ENCODE data around the gene MAGEA6. TPM values are rescaled to one million over a fixed set of nuclear protein-coding genes. Genes with fewer than 3 reads are reported as not detected.

Gene MAGEA6, protein sequence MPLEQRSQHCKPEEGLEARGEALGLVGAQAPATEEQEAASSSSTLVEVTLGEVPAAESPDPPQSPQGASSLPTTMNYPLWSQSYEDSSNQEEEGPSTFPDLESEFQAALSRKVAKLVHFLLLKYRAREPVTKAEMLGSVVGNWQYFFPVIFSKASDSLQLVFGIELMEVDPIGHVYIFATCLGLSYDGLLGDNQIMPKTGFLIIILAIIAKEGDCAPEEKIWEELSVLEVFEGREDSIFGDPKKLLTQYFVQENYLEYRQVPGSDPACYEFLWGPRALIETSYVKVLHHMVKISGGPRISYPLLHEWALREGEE
- total RNA-seq: not detected in 2 replicates

GRCh38 chrX:152769549-152770289 is at the start of gene MAGEA6:
MAGEA6 (minus strand) TSS chrX:152769689; CDS start chrX:152767650, 2,039 bp downstream.

DNA sequence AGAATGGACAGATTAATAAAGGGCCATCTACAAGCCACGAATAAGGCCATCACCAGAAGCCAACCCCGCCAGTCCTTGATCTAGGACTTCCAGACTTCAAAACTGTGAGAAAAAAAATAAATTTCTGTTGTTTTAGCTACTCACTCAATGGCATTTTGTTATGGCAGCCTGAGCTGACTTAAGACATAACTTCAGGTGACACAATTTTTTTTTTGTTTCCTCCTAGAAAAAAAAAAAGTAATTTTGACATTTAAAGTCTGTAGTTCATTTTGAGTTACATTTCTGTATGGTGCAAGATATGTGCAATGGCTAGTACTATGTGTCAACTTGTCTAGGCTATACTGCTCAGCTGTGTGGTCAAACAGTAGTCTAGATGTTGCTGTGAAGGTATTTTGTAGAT is 10.6 kb downstream of the MAGEA6 start, which contains the start of gene CSAG3:
Gene CSAG3 (plus strand): TSS at position 301 of the 400 bp plus-strand sequence.

DNA sequence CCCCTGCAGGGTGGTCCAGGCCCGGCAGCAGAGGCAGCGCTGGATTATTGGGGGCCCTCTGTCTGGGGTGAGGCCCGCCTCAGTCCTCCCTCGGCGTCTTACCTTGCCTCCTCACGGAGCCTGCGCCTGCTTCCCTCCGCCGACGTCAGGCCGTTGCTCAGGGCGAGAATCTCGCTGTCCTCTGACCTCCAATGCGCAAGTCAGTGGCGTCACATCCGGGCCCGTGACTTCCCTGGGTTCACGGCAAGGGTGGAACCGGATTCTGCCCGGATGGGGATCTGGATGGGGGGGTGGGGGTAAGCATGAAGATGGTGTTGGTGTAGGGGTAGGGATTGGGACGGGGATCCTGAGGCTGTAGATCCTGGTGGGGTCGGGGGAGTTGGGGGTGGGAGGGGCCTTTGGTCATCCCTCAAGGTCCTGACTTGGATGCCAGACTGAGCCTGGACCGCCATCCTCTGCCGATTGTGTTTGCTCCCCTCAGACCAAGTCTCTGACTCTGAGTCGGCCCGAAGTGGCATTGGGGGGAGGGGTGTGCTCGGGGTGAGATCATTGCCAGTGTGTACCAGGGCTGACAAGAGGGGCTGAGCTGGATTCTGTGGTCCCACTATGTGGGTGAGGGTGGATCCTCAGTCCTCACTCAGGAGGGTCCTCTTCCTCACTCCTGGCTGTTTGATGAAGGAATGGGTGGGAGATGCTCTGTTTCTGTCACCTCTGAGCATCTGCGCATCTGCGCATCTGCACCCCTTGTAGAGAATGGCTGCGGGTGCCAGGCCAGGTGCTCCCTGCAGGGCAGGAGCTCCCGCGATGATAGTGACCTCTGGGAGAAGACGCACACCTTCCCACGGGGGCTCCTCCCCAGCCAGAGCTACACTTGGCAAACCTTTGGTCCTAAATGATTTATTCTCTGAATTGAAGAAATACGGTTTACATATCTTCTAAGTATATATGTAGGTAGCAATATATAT is 15.5 kb downstream of the MAGEA6 start, which contains the start of gene MAGEA2:
Gene MAGEA2 (minus strand): TSS at position 157 of the 965 bp plus-strand sequence. CDS start 2,479 bp downstream, outside the sequence.

DNA sequence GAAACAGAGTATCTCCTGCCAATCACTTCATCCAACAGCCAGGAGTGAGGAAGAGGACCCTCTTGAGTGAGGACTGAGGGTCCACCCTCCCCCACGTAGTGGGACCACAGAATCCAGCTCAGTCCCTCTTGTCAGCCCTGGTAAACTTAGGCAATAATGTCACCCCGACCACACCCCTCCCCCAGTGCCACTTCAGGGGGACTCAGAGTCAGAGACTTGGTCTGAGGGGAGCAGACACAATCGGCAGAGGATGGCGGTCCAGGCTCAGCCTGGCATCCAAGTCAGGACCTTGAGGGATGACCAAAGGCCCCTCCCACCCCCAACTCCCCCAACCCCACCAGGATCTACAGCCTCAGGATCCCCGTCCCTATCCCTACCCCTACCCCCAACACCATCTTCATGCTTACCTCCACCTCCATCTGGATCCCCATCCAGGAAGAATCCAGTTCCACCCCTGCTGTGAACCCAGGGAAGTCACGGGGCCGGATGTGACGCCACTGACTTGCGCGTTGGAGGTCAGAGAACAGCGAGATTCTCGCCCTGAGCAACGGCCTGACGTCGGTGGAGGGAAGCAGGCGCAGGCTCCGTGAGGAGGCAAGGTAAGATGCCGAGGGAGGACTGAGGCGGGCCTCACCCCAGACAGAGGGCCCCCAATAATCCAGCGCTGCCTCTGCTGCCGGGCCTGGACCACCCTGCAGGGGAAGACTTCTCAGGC is 36.1 kb downstream of the MAGEA6 start, which contains the start of the genes CSAG1 and MAGEA12:
Gene CSAG1 (minus strand): TSS at position 461 of the 715 bp plus-strand sequence. CDS start 1,261 bp downstream, outside the sequence.
Gene MAGEA12 (plus strand): TSS at position 497 of the 715 bp plus-strand sequence. CDS start 2,405 bp downstream, outside the sequence.

Other genes with a start within 250 kb of the MAGEA6 start
- gene GABRQ, start 131.8 kb downstream of the MAGEA6 start, total RNA-seq: not detected in 2 replicates
- gene MAGEA3, start 70.9 kb downstream of the MAGEA6 start, total RNA-seq: not detected in 2 replicates
- not detected in 2 replicates for gene CSAG2, start 60.4 kb downstream of the MAGEA6 start, total RNA-seq
- gene MAGEA2B, start 55.1 kb downstream of the MAGEA6 start, total RNA-seq: not detected in 2 replicates
- gene CSAG1, start 36.0 kb downstream of the MAGEA6 start, total RNA-seq: not detected in 2 replicates
- gene MAGEA12, start 35.9 kb downstream of the MAGEA6 start, total RNA-seq: not detected in 2 replicates
- gene MAGEA2, start 15.8 kb downstream of the MAGEA6 start, total RNA-seq: not detected in 2 replicates
- gene CSAG3, start 10.5 kb downstream of the MAGEA6 start, total RNA-seq: not detected in 2 replicates
- 35.7 and 41.9 TPM in 2 replicates for gene CETN2, start 61.1 kb upstream of the MAGEA6 start, total RNA-seq
- gene NSDHL, start 61.4 kb upstream of the MAGEA6 start, total RNA-seq: 21.9 and 33.3 TPM in 2 replicates
- gene ZNF185, start 128.4 kb upstream of the MAGEA6 start, total RNA-seq: 29.1 and 64.0 TPM in 2 replicates
- gene PNMA5, start 224.4 kb upstream of the MAGEA6 start, total RNA-seq: not detected in 2 replicates

Measured in thoracic aorta endothelial cell (primary cell).